H9 (cell line): ENCODE results near the gene KNG1. TPM values are rescaled to one million over a fixed set of nuclear protein-coding genes. Genes with fewer than 3 reads are reported as not detected.

Source experiments
- DNase-seq: peaks from one replicate; pipeline ENCODE4 v3.0.0-alpha.2; 2017
- H2AFZ ChIP-seq: one replicate; pipeline ENCODE4 v1.6.1; 2013; ENCODE audit warnings: mild to moderate bottlenecking, low read length, control low read depth, moderate library complexity
- H2AK5ac ChIP-seq: 2 replicates; pipeline ENCODE4 v1.6.1; 2013; ENCODE audit warnings: low read length, control low read depth, mixed read lengths; ENCODE audit not compliant: insufficient read length
- H2BK120ac ChIP-seq: one replicate; pipeline ENCODE4 v1.6.1; 2013; ENCODE audit warnings: low read depth, mild to moderate bottlenecking, low read length, control low read depth, inconsistent platforms; ENCODE audit not compliant: poor library complexity, severe bottlenecking
- H2BK12ac ChIP-seq: 2 replicates; pipeline ENCODE4 v1.6.1; 2013; ENCODE audit warnings: low read length, control low read depth, mixed read lengths, low read depth; ENCODE audit not compliant: insufficient read length
- H2BK15ac ChIP-seq: 2 replicates; pipeline ENCODE4 v1.6.1; 2013; ENCODE audit warnings: low read depth, low read length, control low read depth
- H2BK20ac ChIP-seq: one replicate; pipeline ENCODE4 v1.6.1; 2013; ENCODE audit warnings: low read depth, mild to moderate bottlenecking, low read length, control low read depth, inconsistent platforms; ENCODE audit not compliant: poor library complexity, severe bottlenecking
- H2BK5ac ChIP-seq: 2 replicates; pipeline ENCODE4 v1.6.1; 2013; ENCODE audit warnings: low read length, control low read depth, mixed read lengths; ENCODE audit not compliant: insufficient read length
- H3K14ac ChIP-seq: 2 replicates; pipeline ENCODE4 v1.6.1; 2013; ENCODE audit warnings: low read length, control low read depth; ENCODE audit not compliant: insufficient read depth
- H3K18ac ChIP-seq: 2 replicates; pipeline ENCODE4 v1.6.1; 2013; ENCODE audit warnings: low read depth, mild to moderate bottlenecking, mixed read lengths, low read length, control low read depth; ENCODE audit not compliant: insufficient read length
- H3K23ac ChIP-seq: 2 replicates; pipeline ENCODE4 v1.6.1; 2013; ENCODE audit warnings: low read length, control low read depth, mixed read lengths, low read depth; ENCODE audit not compliant: insufficient read length
- H3K23me2 ChIP-seq: 2 replicates; pipeline ENCODE4 v1.6.1; 2013; ENCODE audit warnings: low read depth, mild to moderate bottlenecking, mixed read lengths, low read length, control low read depth; ENCODE audit not compliant: insufficient read length, poor library complexity, severe bottlenecking
- H3K27ac ChIP-seq: 2 replicates; pipeline ENCODE4 v1.5.1; 2013; ENCODE audit warnings: low read length, control low read depth, mixed read lengths, low read depth; ENCODE audit not compliant: insufficient read length
- H3K27me3 ChIP-seq: 2 replicates; pipeline ENCODE4 v1.6.1; 2013; ENCODE audit warnings: low read length, control low read depth, inconsistent platforms; ENCODE audit not compliant: insufficient read depth
- H3K4ac ChIP-seq: 2 replicates; pipeline ENCODE4 v1.6.1; 2013; ENCODE audit warnings: low read depth, mild to moderate bottlenecking, control low read depth, inconsistent platforms, low read length, moderate library complexity
- H3K4me1 ChIP-seq: 2 replicates; pipeline ENCODE4 v1.6.1; 2013; ENCODE audit warnings: low read length, control low read depth, inconsistent platforms; ENCODE audit not compliant: insufficient read depth
- H3K4me2 ChIP-seq: 2 replicates; pipeline ENCODE4 v1.6.1; 2013; ENCODE audit warnings: low read length, control low read depth, mixed read lengths; ENCODE audit not compliant: insufficient read length, insufficient read depth
- H3K56ac ChIP-seq: 2 replicates; pipeline ENCODE4 v1.6.1; 2013; ENCODE audit warnings: low read depth, mild to moderate bottlenecking, mixed read lengths, low read length, control low read depth; ENCODE audit not compliant: insufficient read length
- H3K79me1 ChIP-seq: 2 replicates; pipeline ENCODE4 v1.6.1; 2013; ENCODE audit warnings: low read depth, mild to moderate bottlenecking, moderate library complexity, low read length, control low read depth, inconsistent platforms; ENCODE audit not compliant: insufficient read depth, poor library complexity, severe bottlenecking
- H3K79me2 ChIP-seq: 2 replicates; pipeline ENCODE4 v1.6.1; 2013; ENCODE audit warnings: low read length, control low read depth, inconsistent platforms; ENCODE audit not compliant: insufficient read depth
- H3K9ac ChIP-seq: 2 replicates; pipeline ENCODE4 v1.6.1; 2013; ENCODE audit warnings: low read length, control low read depth, mixed read lengths; ENCODE audit not compliant: insufficient read length; ENCODE audit errors: extremely low read depth
- H3K9me3 ChIP-seq: one replicate; pipeline ENCODE4 v1.6.1; 2013; ENCODE audit warnings: low read depth, low read length, inconsistent platforms; ENCODE audit not compliant: control insufficient read depth
- H3T11ph ChIP-seq: one replicate; pipeline ENCODE4 v1.6.1; 2013; ENCODE audit warnings: mild to moderate bottlenecking, low read length, control low read depth, inconsistent platforms
- H4K20me1 ChIP-seq: one replicate; pipeline ENCODE4 v1.6.1; 2013; ENCODE audit not compliant: control insufficient read depth, insufficient read length, insufficient read depth
- H4K5ac ChIP-seq: 2 replicates; pipeline ENCODE4 v1.6.1; 2013; ENCODE audit warnings: low read depth, mild to moderate bottlenecking, mixed read lengths, low read length, control low read depth; ENCODE audit not compliant: insufficient read length
- H4K8ac ChIP-seq: replicated peaks from 2 replicates; pipeline ENCODE4 v1.6.1; 2013; ENCODE audit warnings: low read length, control low read depth, mixed read lengths, low read depth; ENCODE audit not compliant: insufficient read length
- H4K91ac ChIP-seq: 2 replicates; pipeline ENCODE4 v1.6.1; 2013; ENCODE audit warnings: low read depth, mild to moderate bottlenecking, moderate library complexity, mixed read lengths, low read length, control low read depth; ENCODE audit not compliant: insufficient read length
- H3K27ac Mint-ChIP-seq, 3 experiments: 2 replicates in 2 of 3; 3 replicates in 1 of 3; pipeline ENCODE4 v1.8.0; 2020 to 2021; ENCODE audit warnings: mixed read lengths in 3 of 3, mild to moderate bottlenecking in 1 of 3, moderate library complexity in 1 of 3
- H3K27me3 Mint-ChIP-seq: 2 replicates; pipeline ENCODE4 v1.8.0; 2021; ENCODE audit warnings: low read depth, mild to moderate bottlenecking, moderate library complexity, mixed read lengths
- H3K36me3 Mint-ChIP-seq, 3 experiments: 2 replicates in 2 of 3; 3 replicates in 1 of 3; pipeline ENCODE4 v1.8.0; 2020 to 2021; ENCODE audit warnings: low read depth in 3 of 3, mixed read lengths in 3 of 3; ENCODE audit not compliant: insufficient read depth in 1 of 3
- H3K4me1 Mint-ChIP-seq, 2 experiments: 2 replicates each; pipeline ENCODE4 v1.8.0; 2020; ENCODE audit warnings: mixed read lengths in 2 of 2
- H3K4me3 Mint-ChIP-seq, 2 experiments: 2 replicates in 1 of 2; 3 replicates in 1 of 2; pipeline ENCODE4 v1.8.0; 2020 to 2021; ENCODE audit warnings: mild to moderate bottlenecking in 2 of 2, mixed read lengths in 2 of 2, moderate library complexity in 1 of 2
- H3K9me3 Mint-ChIP-seq, 2 experiments: 2 replicates in 1 of 2; 3 replicates in 1 of 2; pipeline ENCODE4 v1.8.0; 2020; ENCODE audit warnings: mild to moderate bottlenecking in 2 of 2, mixed read lengths in 2 of 2, moderate library complexity in 1 of 2
- CTCF ChIP-seq: fragments of 200-600 bp; sonication (generic); conservative IDR thresholded peaks from 3 replicates; pipeline ENCODE4 v1.8.0; 2021; ENCODE audit warnings: antibody characterized with exemption, mild to moderate bottlenecking
- WGBS: extraction: QIAGEN DNeasy Blood & Tissue Kit; methylation state at CpG from one replicate; pipeline ENCODE4 v1.1.7; 2013; ENCODE audit warnings: missing lambda C conversion rate, low lambda C conversion rate, mixed read lengths; ENCODE audit not compliant: insufficient read length; ENCODE audit errors: extremely low coverage; 5-methylcytosine and 5-hydroxymethylcytosine counted together
- total RNA-seq: library from RNA; stranded (reverse); gene quantifications from 2 replicates; pipeline ENCODE4 v1.2.1, GENCODE V29; 2021

KNG1 gene
- total RNA-seq, 1 experiment from 2014 or later = not detected

GRCh38 chr3:186668426-186668825 is 48.7 kb upstream of the KNG1 start:
- WGBS = no CpG with 5 or more reads among the region's 6 CpGs
- no peak overlapping the region for H3K56ac ChIP-seq
- H3K27ac ChIP-seq = no peak overlapping the region
- H2BK5ac ChIP-seq = no peak overlapping the region
- H3K23me2 ChIP-seq = no peaks in the 10 kb centered on the region
- no peaks in the 10 kb centered on the region for H4K20me1 ChIP-seq
- H3K27me3 ChIP-seq = no peaks in the 10 kb centered on the region
- no peak for TF ChIP-seq CTCF
- H3K36me3 Mint-ChIP-seq = no peaks in the 10 kb centered on the region
- H2BK12ac ChIP-seq = no peak overlapping the region
- no peaks in the 10 kb centered on the region for H3K79me2 ChIP-seq
- H2AK5ac ChIP-seq = no peak overlapping the region
- no peak overlapping the region for H3K27ac Mint-ChIP-seq
- peaks cover 4% of the 10 kb centered on the region for H3K27me3 Mint-ChIP-seq
- H3K4me1 Mint-ChIP-seq = peaks cover 22 to 37% of the 10 kb centered on the region in 2 experiments
- H3K23ac ChIP-seq = no peak overlapping the region
- no peak overlapping the region for H3K9ac ChIP-seq
- H2AFZ ChIP-seq = no peak overlapping the region
- H3K18ac ChIP-seq = no peak overlapping the region
- no peak overlapping the region for H3T11ph ChIP-seq
- H2BK20ac ChIP-seq = no peak overlapping the region
- no peak overlapping the region for H4K8ac ChIP-seq
- no peak overlapping the region for H4K5ac ChIP-seq
- no peak overlapping the region for H3K4ac ChIP-seq
- H3K79me1 ChIP-seq = no peaks in the 10 kb centered on the region
- no peaks in the 10 kb centered on the region for H3K9me3 ChIP-seq
- no peak overlapping the region for H2BK120ac ChIP-seq
- H3K14ac ChIP-seq = no peak overlapping the region
- no peak for DNase-seq
- no peak overlapping the region for H3K4me3 Mint-ChIP-seq
- H3K4me2 ChIP-seq = no peak overlapping the region
- no peaks in the 10 kb centered on the region for H3K9me3 Mint-ChIP-seq
- H3K4me1 ChIP-seq = peaks cover 15% of the 10 kb centered on the region
- no peak overlapping the region for H4K91ac ChIP-seq
- H2BK15ac ChIP-seq = no peak overlapping the region
